ENCODE measurements around the gene DENND4A. TPM values are rescaled to one million over a fixed set of nuclear protein-coding genes. Genes with fewer than 3 reads are reported as not detected.

The DENND4A gene
- total RNA-seq, 2 donors from 2014 or later, result 25.6 to 57.7 TPM

GRCh38 chr15:65837301-65838294 is 45.5 kb upstream of the DENND4A start:
- H3K27me3 ChIP-seq (replicated peaks; ENCODE audit: insufficient read depth), result no peaks in the 10 kb centered on the region
- H3K27ac ChIP-seq, result no peak overlapping the region
- TF ChIP-seq CTCF (IDR thresholded peaks at IDR 0.05), result no peak
- DNase-seq (ENCODE audit: low spot score) (no peak), ATAC-seq (ENCODE audit: insufficient number of reproducible peaks, low FRiP score, low read depth) (no peak)
- H3K9me3 ChIP-seq, result no peaks in the 10 kb centered on the region
- H3K4me1 ChIP-seq (ENCODE audit: control insufficient read depth in 1 of 2, low read depth in 2 of 2), result peaks cover 31 to 57% of the 10 kb centered on the region in 2 donors
- H3K36me3 ChIP-seq, result no peaks in the 10 kb centered on the region
- no peak overlapping the region for H3K4me3 ChIP-seq

- DNase-seq (ENCODE audit: low spot score) (no peak), ATAC-seq (ENCODE audit: insufficient number of reproducible peaks, low FRiP score, low read depth) (no peak)
- no peaks in the 10 kb centered on the region for H3K36me3 ChIP-seq
- no peak overlapping the region for H3K4me3 ChIP-seq
- TF ChIP-seq CTCF (IDR thresholded peaks at IDR 0.05), result no peak
- no peaks in the 10 kb centered on the region for H3K9me3 ChIP-seq
- no peaks in the 10 kb centered on the region for H3K27me3 ChIP-seq (replicated peaks; ENCODE audit: insufficient read depth)
- peaks cover 33 to 61% of the 10 kb centered on the region in 2 donors for H3K4me1 ChIP-seq (ENCODE audit: control insufficient read depth in 1 of 2, low read depth in 2 of 2)
- H3K27ac ChIP-seq, result no peak overlapping the region
Measured at GRCh38 chr15:65836665-65837064, 44.6 kb upstream of the DENND4A start.

GRCh38 chr15:65835447-65835846 is 43.4 kb upstream of the DENND4A start:
- peak overlapping the region in 1 of 2 donors; percentile 69 for H3K27ac ChIP-seq

GRCh38 chr15:65834603-65835282 is 42.6 kb upstream of the DENND4A start:
- no peaks in the 10 kb centered on the region for H3K9me3 ChIP-seq
- H3K27ac ChIP-seq, result peak overlapping the region in 1 of 2 donors; percentile 69
- no peaks in the 10 kb centered on the region for H3K36me3 ChIP-seq
- H3K4me3 ChIP-seq, result no peak overlapping the region
- ATAC-seq (ENCODE audit: insufficient number of reproducible peaks, low FRiP score, low read depth) (no peak), DNase-seq (ENCODE audit: low spot score) (no peak)
- TF ChIP-seq CTCF (IDR thresholded peaks at IDR 0.05), result no peak
- H3K4me1 ChIP-seq (ENCODE audit: control insufficient read depth in 1 of 2, low read depth in 2 of 2), result peaks cover 30 to 51% of the 10 kb centered on the region in 2 donors
- H3K27me3 ChIP-seq (replicated peaks; ENCODE audit: insufficient read depth), result no peaks in the 10 kb centered on the region

More at GRCh38 chr15:65835447-65835846, 43.4 kb upstream of the DENND4A start:
- Histone ChIP-seq H3K9me3 (no peaks in the 10 kb centered on the region), H3K4me1 (ENCODE audit: control insufficient read depth in 1 of 2, low read depth in 2 of 2) (peaks cover 30 to 51% of the 10 kb centered on the region in 2 donors), H3K27me3 (replicated peaks; ENCODE audit: insufficient read depth) (no peaks in the 10 kb centered on the region), H3K4me3 (no peak overlapping the region), H3K36me3 (no peaks in the 10 kb centered on the region)
- DNase-seq (ENCODE audit: low spot score) (no peak), ATAC-seq (ENCODE audit: insufficient number of reproducible peaks, low FRiP score, low read depth) (no peak)
- no peak for TF ChIP-seq CTCF (IDR thresholded peaks at IDR 0.05)

All from thoracic aorta (tissue), 2 donors.